Upper lobe of right lung (tissue), 1 donor: ENCODE measurements around the gene APOE. TPM values are rescaled to one million over a fixed set of nuclear protein-coding genes. Genes with fewer than 3 reads are reported as not detected.
"Not testable (repeated sequence)": the region's sequence is repeated elsewhere in the genome, so short reads cannot be mapped to it uniquely, and the experiment has no call there.

Source experiments
- ATAC-seq: fragments of 200-7000 bp; cut with Tn5 transposase; one replicate; pipeline ENCODE4 v1.9.1; 2020; ENCODE audit warnings: mild to moderate bottlenecking, moderate library complexity
- DNase-seq: peaks from one replicate; pipeline ENCODE4 v3.0.0-alpha.2; 2020
- H3K27ac ChIP-seq: fragments of 200-600 bp; one replicate; pipeline ENCODE4 v1.8.0; 2022
- H3K27me3 ChIP-seq: fragments of 200-600 bp; one replicate; pipeline ENCODE4 v1.8.0; 2022; ENCODE audit warnings: mild to moderate bottlenecking
- H3K36me3 ChIP-seq: fragments of 200-600 bp; one replicate; pipeline ENCODE4 v1.8.0; 2022
- H3K4me1 ChIP-seq: fragments of 200-600 bp; one replicate; pipeline ENCODE4 v1.8.0; 2022
- H3K4me3 ChIP-seq: fragments of 200-600 bp; one replicate; pipeline ENCODE4 v1.8.0; 2022; ENCODE audit warnings: mild to moderate bottlenecking
- H3K9me3 ChIP-seq: fragments of 200-600 bp; one replicate; pipeline ENCODE4 v1.8.0; 2022
- intact Hi-C: fragments of 100-400 bp; cut with DNase I; formaldehyde crosslinking; loops from one replicate; pipeline ENCODE4 v1.11.0; 2022
- total RNA-seq: library from RNA; stranded (reverse); fragmentation: NEBNext Ultra II Directional; extraction: Animal tissue kit (Norgen Biotek cat#: 25700); gene quantifications from one replicate; pipeline ENCODE4 v1.2.1, GENCODE V29; 2021
- TF ChIP-seq, protein P1 (sequence below): fragments of 200-600 bp; IDR thresholded peaks from one replicate; pipeline ENCODE4 v1.8.0; 2022; ENCODE audit warnings: antibody characterized with exemption
- donor health status: DM: no; HTN: yes; CAD: no; lungs with severe emphysema.

Gene APOE
- total RNA-seq, 1 donor from 2014 or later = 565 TPM

DNA sequence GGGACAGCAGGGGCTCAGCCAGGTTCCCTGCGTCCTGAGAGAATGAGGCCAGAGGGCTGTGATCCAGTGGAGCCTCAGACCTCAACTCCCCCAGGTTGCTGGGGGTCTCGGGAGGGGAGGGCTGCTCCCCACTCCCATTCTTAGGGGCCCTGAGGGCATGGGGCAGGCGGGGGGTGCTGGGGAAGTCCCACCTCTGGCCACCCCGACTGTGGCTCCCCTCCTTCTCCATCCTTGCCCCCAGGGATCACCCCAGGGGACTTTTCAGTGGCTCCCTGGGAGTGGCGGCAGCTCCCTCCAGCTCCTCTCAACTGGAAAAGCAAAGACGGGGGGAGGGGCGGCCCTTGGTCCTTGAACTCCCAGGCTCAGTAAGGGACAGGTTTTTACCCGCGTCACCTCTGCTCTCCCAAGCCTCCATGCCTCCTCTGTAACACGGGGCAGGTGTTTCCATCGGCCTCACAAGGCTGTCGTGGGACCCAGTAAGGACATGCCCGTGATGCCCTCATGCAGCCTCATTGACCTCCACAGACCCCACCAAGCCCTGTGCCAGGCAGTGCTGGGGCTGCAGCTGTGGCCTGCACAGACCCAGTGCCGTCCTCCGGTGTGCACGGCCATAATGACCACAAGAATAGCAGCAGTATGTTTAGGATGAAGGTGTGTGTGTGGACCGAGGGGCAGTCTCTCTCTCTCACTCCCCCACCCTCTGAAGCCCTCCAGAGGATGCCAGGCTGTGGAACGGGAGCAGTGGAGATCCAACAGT is 26.1 kb upstream of the APOE start:
- TF ChIP-seq, protein P1, sequence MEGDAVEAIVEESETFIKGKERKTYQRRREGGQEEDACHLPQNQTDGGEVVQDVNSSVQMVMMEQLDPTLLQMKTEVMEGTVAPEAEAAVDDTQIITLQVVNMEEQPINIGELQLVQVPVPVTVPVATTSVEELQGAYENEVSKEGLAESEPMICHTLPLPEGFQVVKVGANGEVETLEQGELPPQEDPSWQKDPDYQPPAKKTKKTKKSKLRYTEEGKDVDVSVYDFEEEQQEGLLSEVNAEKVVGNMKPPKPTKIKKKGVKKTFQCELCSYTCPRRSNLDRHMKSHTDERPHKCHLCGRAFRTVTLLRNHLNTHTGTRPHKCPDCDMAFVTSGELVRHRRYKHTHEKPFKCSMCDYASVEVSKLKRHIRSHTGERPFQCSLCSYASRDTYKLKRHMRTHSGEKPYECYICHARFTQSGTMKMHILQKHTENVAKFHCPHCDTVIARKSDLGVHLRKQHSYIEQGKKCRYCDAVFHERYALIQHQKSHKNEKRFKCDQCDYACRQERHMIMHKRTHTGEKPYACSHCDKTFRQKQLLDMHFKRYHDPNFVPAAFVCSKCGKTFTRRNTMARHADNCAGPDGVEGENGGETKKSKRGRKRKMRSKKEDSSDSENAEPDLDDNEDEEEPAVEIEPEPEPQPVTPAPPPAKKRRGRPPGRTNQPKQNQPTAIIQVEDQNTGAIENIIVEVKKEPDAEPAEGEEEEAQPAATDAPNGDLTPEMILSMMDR = no peak
- Histone ChIP-seq H3K36me3 (peaks cover 45% of the 10 kb centered on the region), H3K4me3 (no peak overlapping the region), H3K27ac (no peak overlapping the region), H3K4me1 (no peaks in the 10 kb centered on the region), H3K27me3 (no peaks in the 10 kb centered on the region), H3K9me3 (no peaks in the 10 kb centered on the region)
- intact Hi-C loops = no loop called here
- ATAC-seq (peak; percentile 13), DNase-seq (no peak)

DNA sequence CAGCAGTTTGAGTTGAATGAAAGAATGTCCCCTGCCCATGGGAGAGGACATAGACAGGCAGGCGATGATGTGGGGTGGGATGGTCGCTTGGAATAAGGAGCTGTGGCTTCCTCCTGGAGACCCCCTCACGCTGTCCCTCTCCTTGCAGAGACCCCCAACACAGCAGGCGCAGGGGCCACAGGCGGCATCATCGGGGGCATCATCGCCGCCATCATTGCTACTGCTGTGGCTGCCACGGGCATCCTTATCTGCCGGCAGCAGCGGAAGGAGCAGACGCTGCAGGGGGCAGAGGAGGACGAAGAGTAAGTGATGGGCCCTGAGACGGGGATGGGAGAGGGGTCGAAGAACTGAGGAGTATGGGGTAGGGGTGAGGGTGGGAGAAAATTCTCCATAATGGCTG is 23.5 kb upstream of the APOE start:
- no peak overlapping the region for H3K27ac ChIP-seq
- TF ChIP-seq, protein P1 = no peak
- no peak for ATAC-seq
- no peaks in the 10 kb centered on the region for H3K9me3 ChIP-seq
- no peak for DNase-seq
- no peaks in the 10 kb centered on the region for H3K27me3 ChIP-seq
- H3K4me1 ChIP-seq = no peaks in the 10 kb centered on the region
- intact Hi-C loops = no loop called here
- no peak overlapping the region for H3K4me3 ChIP-seq
- H3K36me3 ChIP-seq = peaks cover 39% of the 10 kb centered on the region

DNA sequence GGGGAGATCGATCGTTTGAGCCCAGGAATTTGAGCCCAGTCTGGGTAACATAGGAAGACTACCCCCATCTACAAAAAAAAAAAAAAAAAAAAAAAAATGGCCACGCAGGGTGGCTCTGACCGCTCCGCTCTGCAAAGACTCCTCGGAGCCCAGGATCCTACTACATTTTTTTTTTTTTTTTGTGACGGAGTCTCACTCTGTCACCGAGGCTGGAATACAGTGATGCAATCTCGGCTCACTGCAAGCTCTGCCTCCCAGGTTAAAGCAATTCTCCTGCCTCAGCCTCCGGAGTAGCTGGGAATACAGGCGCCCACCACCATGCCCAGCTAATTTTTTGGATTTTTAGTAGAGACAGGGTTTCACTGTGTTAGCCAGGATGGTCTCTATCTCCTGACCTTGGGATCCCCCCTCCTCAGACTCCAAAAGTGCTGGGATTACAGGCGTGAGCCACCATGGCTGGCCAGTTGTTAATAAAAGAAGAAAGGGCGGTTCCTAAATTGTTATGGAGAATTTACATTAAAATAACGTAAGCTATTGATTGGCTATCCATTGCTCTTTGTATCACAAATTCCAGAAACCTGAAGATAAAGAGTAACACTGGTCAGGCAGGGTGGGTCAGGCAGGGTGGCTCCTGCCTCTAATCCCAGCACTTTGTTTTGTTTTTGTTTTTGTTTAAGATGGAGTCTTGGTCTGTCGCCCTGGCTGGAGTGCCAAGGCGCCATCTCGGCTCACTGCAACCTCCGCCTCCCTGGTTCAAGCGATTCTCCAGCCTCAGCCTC is 22.8 kb upstream of the APOE start:
- ATAC-seq, DNase-seq, H3K9me3 ChIP-seq, intact Hi-C loops, H3K4me1 ChIP-seq, H3K27me3 ChIP-seq, H3K4me3 ChIP-seq, H3K27ac ChIP-seq: not testable (repeated sequence)
- peaks cover 40% of the 10 kb centered on the region for H3K36me3 ChIP-seq

DNA sequence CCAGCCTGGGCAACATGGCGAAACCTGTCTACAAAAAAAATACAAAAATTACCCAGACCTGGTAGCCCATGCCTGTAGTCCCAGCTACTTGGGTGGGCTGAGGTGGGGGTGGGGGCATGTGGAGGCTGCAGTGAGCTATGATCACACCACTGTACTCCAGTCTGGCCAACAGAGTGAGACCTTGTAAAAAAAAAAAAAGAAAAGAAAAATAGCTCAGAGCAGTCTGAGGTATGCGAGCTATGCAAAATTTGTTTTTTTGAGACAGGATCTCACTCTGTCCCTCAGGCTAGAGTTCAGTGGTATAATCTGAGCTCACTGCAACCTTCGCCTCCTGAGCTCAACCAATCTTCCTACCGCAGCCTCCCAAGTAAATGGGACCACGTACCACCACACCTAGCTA is 21.7 kb upstream of the APOE start:
- DNase-seq (no peak), ATAC-seq (no peak)
- TF ChIP-seq, protein P1 = no peak
- Histone ChIP-seq H3K27me3 (no peaks in the 10 kb centered on the region), H3K36me3 (peaks cover 48% of the 10 kb centered on the region), H3K4me1 (no peaks in the 10 kb centered on the region), H3K9me3 (no peaks in the 10 kb centered on the region), H3K27ac (no peak overlapping the region), H3K4me3 (no peak overlapping the region)
- intact Hi-C loops = no loop called here

DNA sequence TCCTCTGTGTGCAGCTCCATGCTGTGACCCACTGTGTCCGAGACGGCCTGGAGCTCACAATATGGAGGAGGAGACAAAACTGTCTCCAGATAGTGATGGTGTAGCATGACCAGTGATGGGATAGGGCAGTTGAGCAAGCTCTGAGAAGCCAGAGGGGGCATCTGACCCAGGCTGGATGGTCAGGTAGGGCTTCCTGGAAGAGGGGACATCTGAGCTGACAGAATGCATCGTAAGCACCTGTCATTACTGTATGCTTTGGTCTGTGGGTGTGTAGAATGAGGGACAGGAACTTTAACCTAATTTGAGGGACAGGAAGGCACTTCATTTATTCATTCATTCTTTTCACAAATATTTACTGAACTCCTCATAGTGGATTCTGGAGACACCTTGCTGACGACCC is 21.0 kb upstream of the APOE start:
- ATAC-seq = no peak
- Histone ChIP-seq H3K36me3 (peaks cover 48% of the 10 kb centered on the region), H3K27me3 (no peaks in the 10 kb centered on the region), H3K4me3 (no peak overlapping the region), H3K27ac (no peak overlapping the region), H3K4me1 (peaks cover 2% of the 10 kb centered on the region), H3K9me3 (no peaks in the 10 kb centered on the region)
- intact Hi-C loops = no loop called here
- TF ChIP-seq, protein P1 = no peak
- DNase-seq = no peak

DNA sequence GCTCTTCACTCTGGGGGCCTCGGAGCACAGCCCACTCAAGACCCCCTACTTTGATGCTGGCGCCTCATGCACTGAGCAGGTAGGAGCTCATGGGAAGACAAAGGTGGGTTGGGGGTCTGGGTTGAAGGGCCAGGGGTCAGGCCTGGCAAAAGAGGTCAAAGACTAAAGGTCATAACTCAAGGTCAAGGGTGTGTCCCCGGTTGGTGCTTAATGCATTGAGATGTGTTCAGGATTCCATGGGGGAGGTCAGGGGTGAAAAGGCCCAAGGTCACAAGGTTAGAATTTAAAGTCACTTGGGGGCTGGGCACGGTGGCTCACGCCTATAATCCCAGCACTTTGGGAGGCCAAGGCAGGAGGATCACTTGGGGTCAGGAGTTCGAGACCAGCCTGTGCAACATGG is 19.5 kb upstream of the APOE start:
- TF ChIP-seq, protein P1 = no peak
- Histone ChIP-seq H3K36me3 (peaks cover 48% of the 10 kb centered on the region), H3K27me3 (no peaks in the 10 kb centered on the region), H3K27ac (no peak overlapping the region), H3K4me1 (peaks cover 8% of the 10 kb centered on the region), H3K9me3 (no peaks in the 10 kb centered on the region), H3K4me3 (no peak overlapping the region)
- intact Hi-C loops = no loop called here
- DNase-seq = no peak
- no peak for ATAC-seq
